ENCODE data around the gene CCDC14. TPM values are rescaled to one million over a fixed set of nuclear protein-coding genes. Genes with fewer than 3 reads are reported as not detected.

The CCDC14 gene
- polyA plus RNA-seq, 3 donors, result 130 to 158 (median 148) TPM

GRCh38 chr3:123869165-123869564, 91.9 kb downstream of the CCDC14 start:
- no peak for DNase-seq (ENCODE audit: low read depth in 3 of 3, low spot score in 2 of 3)

GRCh38 chr3:123864706-123865105, 96.3 kb downstream of the CCDC14 start:
- DNase-seq (ENCODE audit: low read depth in 3 of 3, low spot score in 2 of 3), result no peak

Other genes with a start within 250 kb of the CCDC14 start
- 100 to 1,000 TPM; 148 to 187 (median 154) TPM for gene MYLK, start 76.9 kb downstream of the CCDC14 start, polyA plus RNA-seq (ENCODE audit: insufficient read length in 3 of 3)
- gene ROPN1, start 30.9 kb upstream of the CCDC14 start, polyA plus RNA-seq (ENCODE audit: insufficient read length in 3 of 3), result not detected
- gene KALRN, start 72.1 kb upstream of the CCDC14 start, polyA plus RNA-seq (ENCODE audit: insufficient read length in 3 of 3), result 10 to 100 TPM; 21.4 to 26.8 (median 24.2) TPM

All from right renal cortex interstitium (tissue), 3 donors.